WTC11 (cell line): ENCODE data around the gene NEK2. TPM values are rescaled to one million over a fixed set of nuclear protein-coding genes. Genes with fewer than 3 reads are reported as not detected.
A peak's percentile ranks its signal among the peaks of the same experiment; 100 is the strongest.
"Not testable (repeated sequence)": the region's sequence is repeated elsewhere in the genome, so short reads cannot be mapped to it uniquely, and the experiment has no call there.

Experiments
- ATAC-seq: fragments of 200-7000 bp; cut with Tn5 transposase; 2 replicates; pipeline ENCODE4 v1.10.0; 2021; ENCODE audit warnings: mild to moderate bottlenecking, moderate library complexity
- CTCF ChIA-PET: fragments of 300-600 bp; sonication (Branson Sonifier 250); formaldehyde crosslinking; loops from one replicate; lab custom pipeline; 2021; ENCODE audit warnings: antibody characterized with exemption; lab: Charles Lee
- POLR2A ChIA-PET: fragments of 350-600 bp; sonication (Branson Sonifier 250); formaldehyde crosslinking; loops from one replicate; lab custom pipeline; 2021; ENCODE audit warnings: antibody characterized with exemption; lab: Charles Lee
- DNase-seq: peaks from one replicate; pipeline ENCODE4 v3.0.0; 2021; ENCODE audit warnings: low spot score
- H3K27ac Mint-ChIP-seq: 2 replicates; pipeline ENCODE4 v1.8.0; 2021; ENCODE audit warnings: mixed read lengths
- H3K27me3 Mint-ChIP-seq: 2 replicates; pipeline ENCODE4 v1.8.0; 2021; ENCODE audit warnings: low read depth, mild to moderate bottlenecking, moderate library complexity, mixed read lengths
- H3K36me3 Mint-ChIP-seq: 2 replicates; pipeline ENCODE4 v1.8.0; 2021; ENCODE audit warnings: mixed read lengths
- H3K4me1 Mint-ChIP-seq: 2 replicates; pipeline ENCODE4 v1.8.0; 2022; ENCODE audit warnings: mixed read lengths
- H3K4me3 Mint-ChIP-seq: 2 replicates; pipeline ENCODE4 v1.8.0; 2021; ENCODE audit warnings: mild to moderate bottlenecking, moderate library complexity, mixed read lengths
- H3K9me3 Mint-ChIP-seq: 2 replicates; pipeline ENCODE4 v1.8.0; 2021; ENCODE audit warnings: mixed read lengths
- AFF4 ChIP-seq: sonication (generic); formaldehyde crosslinking; IDR thresholded peaks from 2 replicates; pipeline ENCODE4 v1.8.1; 2023; ENCODE audit warnings: mild to moderate bottlenecking, missing genetic modification reagents, borderline replicate concordance
- ATF2 ChIP-seq: sonication (generic); formaldehyde crosslinking; IDR thresholded peaks from 2 replicates; pipeline ENCODE4 v1.8.1; 2022; ENCODE audit warnings: low read depth, missing genetic modification reagents, borderline replicate concordance
- CREB1 ChIP-seq: sonication (generic); formaldehyde crosslinking; IDR thresholded peaks from 2 replicates; pipeline ENCODE4 v1.8.0; 2023; ENCODE audit warnings: mild to moderate bottlenecking, missing genetic modification reagents
- CTCF ChIP-seq: fragments of 200-600 bp; IDR thresholded peaks from 2 replicates; pipeline ENCODE4 v1.8.0; 2022; ENCODE audit warnings: antibody characterized with exemption
- E2F4 ChIP-seq: sonication (generic); formaldehyde crosslinking; IDR thresholded peaks from 2 replicates; pipeline ENCODE4 v1.8.1; 2022; ENCODE audit warnings: low read depth, mild to moderate bottlenecking, moderate library complexity, missing genetic modification reagents, borderline replicate concordance
- EMX1 ChIP-seq: fragments of 250-450 bp; sonication (Bioruptor Pico); IDR thresholded peaks from 2 replicates; pipeline ENCODE4 v1.8.0; 2021; ENCODE audit warnings: mild to moderate bottlenecking
- ESRRA ChIP-seq: sonication (generic); formaldehyde crosslinking; IDR thresholded peaks from 2 replicates; pipeline ENCODE4 v1.8.1; 2022; ENCODE audit warnings: mild to moderate bottlenecking, missing genetic modification reagents, borderline replicate concordance
- IRF1 ChIP-seq: sonication (generic); formaldehyde crosslinking; IDR thresholded peaks from 2 replicates; pipeline ENCODE4 v1.8.0; 2023; ENCODE audit warnings: missing genetic modification reagents
- JAZF1 ChIP-seq: fragments of 250-450 bp; sonication (Bioruptor Pico); IDR thresholded peaks from 2 replicates; pipeline ENCODE4 v1.9.0; 2021; ENCODE audit warnings: moderate library complexity, mild to moderate bottlenecking, inconsistent platforms
- PRRX2 ChIP-seq: fragments of 250-450 bp; sonication (Bioruptor Pico); IDR thresholded peaks from 2 replicates; pipeline ENCODE4 v1.8.0; 2021; ENCODE audit warnings: mild to moderate bottlenecking
- SOX15 ChIP-seq: fragments of 250-450 bp; sonication (Bioruptor Pico); IDR thresholded peaks from 2 replicates; pipeline ENCODE4 v1.9.0; 2021; ENCODE audit warnings: mild to moderate bottlenecking
- TCF7 ChIP-seq: sonication (generic); formaldehyde crosslinking; IDR thresholded peaks from 2 replicates; pipeline ENCODE4 v1.8.0; 2022; ENCODE audit warnings: mild to moderate bottlenecking, low read depth, missing genetic modification reagents, moderate library complexity
- TEAD4 ChIP-seq: sonication (generic); formaldehyde crosslinking; IDR thresholded peaks from 2 replicates; pipeline ENCODE4 v1.8.0; 2022; ENCODE audit warnings: mild to moderate bottlenecking, missing genetic modification reagents
- ZNF281 ChIP-seq: sonication (generic); formaldehyde crosslinking; IDR thresholded peaks from 2 replicates; pipeline ENCODE4 v1.8.0; 2023; ENCODE audit warnings: mild to moderate bottlenecking, missing genetic modification reagents
- total RNA-seq: library from RNA; stranded (reverse); gene quantifications from 3 replicates; pipeline ENCODE4 v1.2.3, GENCODE V29; 2021
- TF ChIP-seq, protein P1 (sequence below): sonication (generic); formaldehyde crosslinking; IDR thresholded peaks from 2 replicates; pipeline ENCODE4 v1.8.1; 2023; ENCODE audit warnings: mild to moderate bottlenecking, missing genetic modification reagents
- TF ChIP-seq, protein P2 (sequence below): sonication (generic); formaldehyde crosslinking; IDR thresholded peaks from 2 replicates; pipeline ENCODE4 v1.8.1; 2022; ENCODE audit warnings: missing genetic modification reagents, borderline replicate concordance

NEK2 gene
- total RNA-seq, 1 experiment from 2014 or later: 23.5 TPM

DNA sequence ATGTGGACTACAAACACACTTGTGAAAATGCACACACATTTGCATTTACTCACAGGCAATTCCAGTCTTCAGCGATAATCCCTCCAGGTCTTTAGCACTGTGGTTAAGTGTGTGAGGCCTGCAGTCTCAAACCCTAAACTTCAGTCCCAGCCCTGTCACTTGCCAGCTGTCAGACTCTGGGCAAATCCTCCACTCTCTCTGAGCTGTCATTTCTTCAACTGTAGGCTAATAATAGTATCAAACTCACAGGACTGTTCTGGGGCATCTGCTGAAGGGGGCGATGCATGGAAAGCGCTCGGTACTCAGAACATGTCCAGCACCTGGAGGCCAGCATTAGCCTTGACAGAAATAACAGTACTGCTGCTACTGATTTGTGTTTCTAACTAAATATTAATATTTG lies 48.2 kb downstream of the NEK2 start:
- DNase-seq: no peak
- Mint-ChIP-seq H3K27me3 (no peaks in the 10 kb centered on the region), H3K27ac (no peak overlapping the region), H3K36me3 (no peaks in the 10 kb centered on the region), H3K4me1 (peaks cover 4% of the 10 kb centered on the region), H3K4me3 (no peak overlapping the region), H3K9me3 (no peaks in the 10 kb centered on the region)
- TF ChIP-seq E2F4 (CRISPR knock-in tag): no peak
- TF ChIP-seq SOX15 (CRISPR knock-in tag): no peak
- no peak for TF ChIP-seq EMX1 (CRISPR knock-in tag)
- TF ChIP-seq, protein P1, sequence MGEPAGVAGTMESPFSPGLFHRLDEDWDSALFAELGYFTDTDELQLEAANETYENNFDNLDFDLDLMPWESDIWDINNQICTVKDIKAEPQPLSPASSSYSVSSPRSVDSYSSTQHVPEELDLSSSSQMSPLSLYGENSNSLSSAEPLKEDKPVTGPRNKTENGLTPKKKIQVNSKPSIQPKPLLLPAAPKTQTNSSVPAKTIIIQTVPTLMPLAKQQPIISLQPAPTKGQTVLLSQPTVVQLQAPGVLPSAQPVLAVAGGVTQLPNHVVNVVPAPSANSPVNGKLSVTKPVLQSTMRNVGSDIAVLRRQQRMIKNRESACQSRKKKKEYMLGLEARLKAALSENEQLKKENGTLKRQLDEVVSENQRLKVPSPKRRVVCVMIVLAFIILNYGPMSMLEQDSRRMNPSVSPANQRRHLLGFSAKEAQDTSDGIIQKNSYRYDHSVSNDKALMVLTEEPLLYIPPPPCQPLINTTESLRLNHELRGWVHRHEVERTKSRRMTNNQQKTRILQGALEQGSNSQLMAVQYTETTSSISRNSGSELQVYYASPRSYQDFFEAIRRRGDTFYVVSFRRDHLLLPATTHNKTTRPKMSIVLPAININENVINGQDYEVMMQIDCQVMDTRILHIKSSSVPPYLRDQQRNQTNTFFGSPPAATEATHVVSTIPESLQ (CRISPR knock-in tag): no peak
- TF ChIP-seq ATF2 (CRISPR knock-in tag): no peak
- ChIA-PET CTCF (no interaction called here), POLR2A (no interaction called here)
- no peak for ATAC-seq

DNA sequence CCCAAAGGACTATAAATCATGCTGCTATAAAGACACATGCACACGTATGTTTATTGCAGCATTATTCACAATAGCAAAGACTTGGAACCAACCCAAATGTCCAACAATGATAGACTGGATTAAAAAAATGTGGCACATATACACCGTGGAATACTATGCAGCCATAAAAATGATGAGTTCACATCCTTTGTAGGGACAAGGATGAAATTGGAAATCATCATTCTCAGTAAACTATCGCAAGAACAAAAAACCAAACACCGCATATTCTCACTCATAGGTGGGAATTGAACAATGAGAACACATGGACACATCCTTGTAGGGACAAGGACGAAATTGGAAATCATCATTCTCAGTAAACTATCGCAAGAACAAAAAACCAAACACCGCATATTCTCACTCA lies 49.6 kb downstream of the NEK2 start:
- POLR2A ChIA-PET, CTCF ChIA-PET: not testable (repeated sequence)

GRCh38 chr1:211625040-211625439 lies 50.4 kb downstream of the NEK2 start:
- Mint-ChIP-seq H3K4me1 (peaks cover 4% of the 10 kb centered on the region), H3K27ac (no peak overlapping the region), H3K27me3 (no peaks in the 10 kb centered on the region), H3K9me3 (no peaks in the 10 kb centered on the region), H3K4me3 (no peak overlapping the region), H3K36me3 (no peaks in the 10 kb centered on the region)
- DNase-seq: no peak
- ATAC-seq: peak; percentile 48
- CTCF ChIA-PET: interaction anchor here (0.7 to 1.6 kb wide), 5 partner anchors 46 to 149 kb away, joined by 3 to 7 read pairs (median 3); partner anchors contain the start of gene SLC30A1
- POLR2A ChIA-PET: interaction anchor here (0.7 to 1.1 kb wide), 2 partner anchors 11 to 46 kb away, joined by 3 to 5 read pairs; partner anchors contain the start of gene SLC30A1
- TF ChIP-seq ESRRA (no peak), CTCF (no peak), PRRX2 (no peak), AFF4 (no peak), CREB1 (CRISPR knock-in tag) (no peak), JAZF1 (no peak), TCF7 (no peak), TEAD4 (CRISPR knock-in tag) (no peak), ZNF281 (CRISPR knock-in tag) (no peak), IRF1 (CRISPR knock-in tag) (no peak)
- TF ChIP-seq, protein P2, sequence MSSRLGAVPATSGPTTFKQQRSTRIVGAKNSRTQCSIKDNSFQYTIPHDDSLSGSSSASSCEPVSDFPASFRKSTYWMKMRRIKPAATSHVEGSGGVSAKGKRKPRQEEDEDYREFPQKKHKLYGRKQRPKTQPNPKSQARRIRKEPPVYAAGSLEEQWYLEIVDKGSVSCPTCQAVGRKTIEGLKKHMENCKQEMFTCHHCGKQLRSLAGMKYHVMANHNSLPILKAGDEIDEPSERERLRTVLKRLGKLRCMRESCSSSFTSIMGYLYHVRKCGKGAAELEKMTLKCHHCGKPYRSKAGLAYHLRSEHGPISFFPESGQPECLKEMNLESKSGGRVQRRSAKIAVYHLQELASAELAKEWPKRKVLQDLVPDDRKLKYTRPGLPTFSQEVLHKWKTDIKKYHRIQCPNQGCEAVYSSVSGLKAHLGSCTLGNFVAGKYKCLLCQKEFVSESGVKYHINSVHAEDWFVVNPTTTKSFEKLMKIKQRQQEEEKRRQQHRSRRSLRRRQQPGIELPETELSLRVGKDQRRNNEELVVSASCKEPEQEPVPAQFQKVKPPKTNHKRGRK (CRISPR knock-in tag): no peak

More for the DNA sequence above, 49.6 kb downstream of the NEK2 start:
- not testable (repeated sequence) for DNase-seq, H3K27ac Mint-ChIP-seq, H3K9me3 Mint-ChIP-seq, H3K27me3 Mint-ChIP-seq, H3K4me1 Mint-ChIP-seq, H3K36me3 Mint-ChIP-seq, H3K4me3 Mint-ChIP-seq, ATAC-seq
